HG02973 (cell line): ENCODE measurements around the gene SMARCA2.

Source experiments
- ATAC-seq: cut with Tn5 transposase; IDR thresholded peaks from one replicate; pipeline ENCODE4 v1.9.1; 2021; ENCODE audit warnings: moderate library complexity; ENCODE audit not compliant: unreplicated experiment

SMARCA2 gene

GRCh38 chr9:2086971-2087370, 71.8 kb downstream of the SMARCA2 start:
- ATAC-seq, result peak; percentile 48

GRCh38 chr9:2087500-2088313, 72.6 kb downstream of the SMARCA2 start:
- peak; percentile 80 for ATAC-seq

- ATAC-seq, result no peak
Measured at GRCh38 chr9:2093920-2094597, 78.9 kb downstream of the SMARCA2 start.

- ATAC-seq, result no peak
Measured at GRCh38 chr9:2096376-2096970, 81.3 kb downstream of the SMARCA2 start.

- ATAC-seq, result no peak
Measured at GRCh38 chr9:2106666-2107065, 91.5 kb downstream of the SMARCA2 start.

- ATAC-seq, result no peak
Measured at GRCh38 chr9:2107906-2108451, 92.8 kb downstream of the SMARCA2 start.

- no peak for ATAC-seq
Measured at GRCh38 chr9:2109069-2109650, 94.0 kb downstream of the SMARCA2 start.

- no peak for ATAC-seq
Measured at GRCh38 chr9:2110036-2110435, 94.9 kb downstream of the SMARCA2 start.

GRCh38 chr9:2116073-2116472, 100.9 kb downstream of the SMARCA2 start:
- no peak for ATAC-seq

- ATAC-seq, result no peak
Measured at GRCh38 chr9:2117527-2117926, 102.4 kb downstream of the SMARCA2 start.

- ATAC-seq, result no peak
Measured at GRCh38 chr9:2119566-2119965, 104.4 kb downstream of the SMARCA2 start.

- ATAC-seq, result no peak
Measured at GRCh38 chr9:2120926-2121689, 106.0 kb downstream of the SMARCA2 start.

- no peak for ATAC-seq
Measured at GRCh38 chr9:2122299-2122698, 107.2 kb downstream of the SMARCA2 start.

- ATAC-seq, result peak; percentile 94
Measured at GRCh38 chr9:2125906-2126305, 110.8 kb downstream of the SMARCA2 start.

- no peak for ATAC-seq
Measured at GRCh38 chr9:2126331-2126803, 111.2 kb downstream of the SMARCA2 start.

GRCh38 chr9:2127486-2127885, 112.3 kb downstream of the SMARCA2 start:
- no peak for ATAC-seq

GRCh38 chr9:2128141-2128540, 113.0 kb downstream of the SMARCA2 start:
- ATAC-seq, result no peak

GRCh38 chr9:2128618-2129017, 113.5 kb downstream of the SMARCA2 start:
- ATAC-seq, result no peak

- ATAC-seq, result no peak
Measured at GRCh38 chr9:2130941-2131340, 115.8 kb downstream of the SMARCA2 start.

GRCh38 chr9:2132484-2133082, 117.4 kb downstream of the SMARCA2 start:
- ATAC-seq, result no peak
